RWPE2 (cell line): ENCODE measurements around the gene IRS2.
"Not testable (repeated sequence)": the region's sequence is repeated elsewhere in the genome, so short reads cannot be mapped to it uniquely, and the experiment has no call there.

Experiments
- ATAC-seq: fragments of 200-7000 bp; cut with Tn5 transposase; 3 replicates; pipeline ENCODE4 v1.9.1; 2021; ENCODE audit warnings: low read depth
- DNase-seq: peaks from one replicate; pipeline ENCODE4 v3.0.0-alpha.2; 2020; ENCODE audit warnings: low spot score
- H3K27ac ChIP-seq: fragments of 450-650 bp; 2 replicates; pipeline ENCODE4 v1.5.1; 2017; ENCODE audit warnings: mild to moderate bottlenecking; ENCODE audit not compliant: poor library complexity, severe bottlenecking
- H3K27me3 ChIP-seq: fragments of 250-450 bp; sonication (Bioruptor Pico); 2 replicates; pipeline ENCODE4 v1.5.1; 2021; ENCODE audit warnings: mild to moderate bottlenecking, moderate library complexity; ENCODE audit not compliant: insufficient read depth, poor library complexity, severe bottlenecking
- H3K36me3 ChIP-seq: fragments of 250-450 bp; sonication (Bioruptor Pico); 2 replicates; pipeline ENCODE4 v1.5.1; 2020; ENCODE audit warnings: low read depth, mild to moderate bottlenecking, moderate library complexity
- H3K4me1 ChIP-seq: fragments of 250-450 bp; sonication (Bioruptor Pico); 2 replicates; pipeline ENCODE4 v1.5.1; 2021; ENCODE audit warnings: mild to moderate bottlenecking, moderate library complexity; ENCODE audit not compliant: insufficient read depth, poor library complexity, severe bottlenecking
- H3K4me3 ChIP-seq: fragments of 250-450 bp; sonication (Bioruptor Pico); 2 replicates; pipeline ENCODE4 v1.5.1; 2021; ENCODE audit warnings: mild to moderate bottlenecking, moderate library complexity; ENCODE audit not compliant: severe bottlenecking
- H3K9me3 ChIP-seq: fragments of 250-450 bp; sonication (Bioruptor Pico); 2 replicates; pipeline ENCODE4 v1.5.1; 2021; ENCODE audit warnings: mild to moderate bottlenecking, moderate library complexity; ENCODE audit not compliant: severe bottlenecking
- TF ChIP-seq, protein P1 (sequence below): fragments of 450-650 bp; IDR thresholded peaks from one replicate; pipeline ENCODE4 v1.5.1; 2017; ENCODE audit warnings: mild to moderate bottlenecking, moderate library complexity; ENCODE audit not compliant: poor library complexity, severe bottlenecking

IRS2 gene, protein sequence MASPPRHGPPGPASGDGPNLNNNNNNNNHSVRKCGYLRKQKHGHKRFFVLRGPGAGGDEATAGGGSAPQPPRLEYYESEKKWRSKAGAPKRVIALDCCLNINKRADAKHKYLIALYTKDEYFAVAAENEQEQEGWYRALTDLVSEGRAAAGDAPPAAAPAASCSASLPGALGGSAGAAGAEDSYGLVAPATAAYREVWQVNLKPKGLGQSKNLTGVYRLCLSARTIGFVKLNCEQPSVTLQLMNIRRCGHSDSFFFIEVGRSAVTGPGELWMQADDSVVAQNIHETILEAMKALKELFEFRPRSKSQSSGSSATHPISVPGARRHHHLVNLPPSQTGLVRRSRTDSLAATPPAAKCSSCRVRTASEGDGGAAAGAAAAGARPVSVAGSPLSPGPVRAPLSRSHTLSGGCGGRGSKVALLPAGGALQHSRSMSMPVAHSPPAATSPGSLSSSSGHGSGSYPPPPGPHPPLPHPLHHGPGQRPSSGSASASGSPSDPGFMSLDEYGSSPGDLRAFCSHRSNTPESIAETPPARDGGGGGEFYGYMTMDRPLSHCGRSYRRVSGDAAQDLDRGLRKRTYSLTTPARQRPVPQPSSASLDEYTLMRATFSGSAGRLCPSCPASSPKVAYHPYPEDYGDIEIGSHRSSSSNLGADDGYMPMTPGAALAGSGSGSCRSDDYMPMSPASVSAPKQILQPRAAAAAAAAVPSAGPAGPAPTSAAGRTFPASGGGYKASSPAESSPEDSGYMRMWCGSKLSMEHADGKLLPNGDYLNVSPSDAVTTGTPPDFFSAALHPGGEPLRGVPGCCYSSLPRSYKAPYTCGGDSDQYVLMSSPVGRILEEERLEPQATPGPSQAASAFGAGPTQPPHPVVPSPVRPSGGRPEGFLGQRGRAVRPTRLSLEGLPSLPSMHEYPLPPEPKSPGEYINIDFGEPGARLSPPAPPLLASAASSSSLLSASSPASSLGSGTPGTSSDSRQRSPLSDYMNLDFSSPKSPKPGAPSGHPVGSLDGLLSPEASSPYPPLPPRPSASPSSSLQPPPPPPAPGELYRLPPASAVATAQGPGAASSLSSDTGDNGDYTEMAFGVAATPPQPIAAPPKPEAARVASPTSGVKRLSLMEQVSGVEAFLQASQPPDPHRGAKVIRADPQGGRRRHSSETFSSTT (N-terminal part only)

DNA sequence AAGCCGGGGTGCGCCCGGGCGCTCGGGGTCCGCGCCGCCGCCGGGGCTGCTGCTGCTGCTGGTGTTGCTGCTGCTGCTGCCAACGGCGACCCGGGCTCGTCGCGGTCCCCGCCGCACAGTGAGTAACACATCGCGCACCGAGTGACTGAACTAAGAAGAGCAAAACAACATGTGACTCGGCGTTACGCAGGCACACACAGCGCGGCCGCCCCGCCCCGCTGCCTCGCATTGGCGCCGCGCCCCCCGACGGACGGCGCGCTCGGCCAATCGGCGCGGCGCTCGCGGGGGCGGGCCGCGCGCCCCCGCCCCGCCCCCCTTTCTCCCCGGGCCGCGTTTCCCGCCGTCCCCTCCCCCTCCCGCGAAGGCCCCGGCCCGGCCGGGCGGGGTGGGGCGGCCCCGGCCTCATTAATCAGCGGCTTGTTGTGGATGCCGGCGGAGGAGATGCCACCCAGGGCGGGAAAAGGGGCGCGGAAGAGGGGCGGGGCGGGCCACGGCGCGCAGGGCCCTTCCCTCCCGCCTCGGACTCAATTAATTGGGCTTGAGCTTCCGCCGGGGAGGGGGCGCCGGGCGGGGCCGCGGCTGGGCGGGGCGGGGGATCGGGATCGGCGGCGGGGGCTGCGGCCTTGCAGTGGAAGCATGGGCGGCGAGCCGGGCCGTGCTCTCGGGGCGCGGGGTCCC lies at the start of gene IRS2:
Gene IRS2 (minus strand): TSS at position 127 of the 678 bp plus-strand sequence. CDS start 530 bp downstream, outside the sequence.
- no peaks in the 10 kb centered on the region for H3K9me3 ChIP-seq
- H3K36me3 ChIP-seq, result peaks cover 21% of the 10 kb centered on the region
- no peaks in the 10 kb centered on the region for H3K27me3 ChIP-seq
- peaks cover 34% of the 10 kb centered on the region for H3K4me1 ChIP-seq
- TF ChIP-seq, protein P1, sequence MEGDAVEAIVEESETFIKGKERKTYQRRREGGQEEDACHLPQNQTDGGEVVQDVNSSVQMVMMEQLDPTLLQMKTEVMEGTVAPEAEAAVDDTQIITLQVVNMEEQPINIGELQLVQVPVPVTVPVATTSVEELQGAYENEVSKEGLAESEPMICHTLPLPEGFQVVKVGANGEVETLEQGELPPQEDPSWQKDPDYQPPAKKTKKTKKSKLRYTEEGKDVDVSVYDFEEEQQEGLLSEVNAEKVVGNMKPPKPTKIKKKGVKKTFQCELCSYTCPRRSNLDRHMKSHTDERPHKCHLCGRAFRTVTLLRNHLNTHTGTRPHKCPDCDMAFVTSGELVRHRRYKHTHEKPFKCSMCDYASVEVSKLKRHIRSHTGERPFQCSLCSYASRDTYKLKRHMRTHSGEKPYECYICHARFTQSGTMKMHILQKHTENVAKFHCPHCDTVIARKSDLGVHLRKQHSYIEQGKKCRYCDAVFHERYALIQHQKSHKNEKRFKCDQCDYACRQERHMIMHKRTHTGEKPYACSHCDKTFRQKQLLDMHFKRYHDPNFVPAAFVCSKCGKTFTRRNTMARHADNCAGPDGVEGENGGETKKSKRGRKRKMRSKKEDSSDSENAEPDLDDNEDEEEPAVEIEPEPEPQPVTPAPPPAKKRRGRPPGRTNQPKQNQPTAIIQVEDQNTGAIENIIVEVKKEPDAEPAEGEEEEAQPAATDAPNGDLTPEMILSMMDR, result no peak
- DNase-seq (peak; percentile 90), ATAC-seq (peak; percentile 57)
- H3K4me3 ChIP-seq, result peak within 1 kb of the TSS; percentile 90
- H3K27ac ChIP-seq, result peak within 1 kb of the TSS; percentile 87

DNA sequence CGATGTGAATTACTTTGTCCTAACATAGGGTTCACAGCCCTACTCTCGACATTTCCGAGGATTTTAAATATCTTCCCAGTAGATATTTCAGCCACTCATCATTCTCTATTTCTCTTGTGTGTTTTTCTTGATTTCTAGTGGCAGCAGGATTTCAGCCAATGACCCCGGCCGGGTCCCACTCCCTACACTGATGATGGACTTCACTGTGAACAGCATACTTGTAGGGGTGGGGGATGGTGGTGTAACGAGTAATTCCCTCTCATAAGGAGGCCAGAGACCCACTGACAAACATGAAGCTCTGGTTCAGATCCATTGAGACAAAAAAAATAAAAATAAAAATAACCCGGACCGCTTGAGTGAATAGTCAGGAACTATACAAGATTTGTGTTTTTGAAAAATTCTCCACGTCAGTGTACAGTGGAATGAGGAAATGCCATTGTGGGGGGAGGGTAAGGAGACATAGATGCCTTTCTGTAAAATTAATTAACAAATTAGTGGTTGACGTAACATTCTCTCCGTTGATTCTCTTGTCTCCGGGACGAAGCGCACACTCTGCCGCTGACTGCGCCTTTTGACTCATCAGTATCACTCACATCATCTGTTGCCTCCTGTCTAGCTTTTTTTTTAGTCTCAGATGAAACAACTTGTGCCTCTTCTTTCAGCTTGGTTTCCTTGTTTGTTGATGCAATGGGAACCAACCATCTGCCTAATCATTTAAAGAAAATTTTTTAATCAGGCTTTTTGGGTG lies 48.8 kb upstream of the IRS2 start:
- peaks cover 4% of the 10 kb centered on the region for H3K4me1 ChIP-seq
- ATAC-seq, result no peak

DNA sequence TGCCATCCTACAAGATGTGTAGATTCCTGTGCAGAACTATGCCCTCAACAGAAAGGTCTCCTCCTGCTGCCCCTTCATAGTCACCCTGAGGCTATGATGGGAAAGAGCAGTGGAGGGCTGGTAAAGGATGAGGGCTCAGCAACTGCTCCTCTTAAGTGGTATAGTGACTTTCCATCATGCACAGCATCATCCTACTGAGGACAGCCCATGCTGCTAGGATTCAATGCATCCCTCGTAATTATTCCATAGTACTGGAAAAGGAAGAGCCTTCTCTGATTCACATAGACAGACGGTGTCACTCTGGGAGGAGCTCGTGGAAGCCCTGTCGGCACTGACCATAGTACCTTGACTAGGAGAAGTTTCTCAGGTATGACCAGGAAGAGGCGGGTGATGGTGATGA lies 47.6 kb upstream of the IRS2 start:
- ATAC-seq (no peak), DNase-seq (no peak)
- H3K9me3 ChIP-seq, result no peaks in the 10 kb centered on the region
- no peak overlapping the region for H3K4me3 ChIP-seq
- TF ChIP-seq, protein P1, result no peak
- H3K27ac ChIP-seq, result no peak overlapping the region
- H3K36me3 ChIP-seq, result no peaks in the 10 kb centered on the region
- no peaks in the 10 kb centered on the region for H3K27me3 ChIP-seq
- no peaks in the 10 kb centered on the region for H3K4me1 ChIP-seq

More for the DNA sequence above, 48.8 kb upstream of the IRS2 start:
- H3K9me3 ChIP-seq, result no peaks in the 10 kb centered on the region
- TF ChIP-seq, protein P1, result no peak
- no peaks in the 10 kb centered on the region for H3K36me3 ChIP-seq
- no peak overlapping the region for H3K4me3 ChIP-seq
- DNase-seq, result no peak
- no peaks in the 10 kb centered on the region for H3K27me3 ChIP-seq
- no peak overlapping the region for H3K27ac ChIP-seq

DNA sequence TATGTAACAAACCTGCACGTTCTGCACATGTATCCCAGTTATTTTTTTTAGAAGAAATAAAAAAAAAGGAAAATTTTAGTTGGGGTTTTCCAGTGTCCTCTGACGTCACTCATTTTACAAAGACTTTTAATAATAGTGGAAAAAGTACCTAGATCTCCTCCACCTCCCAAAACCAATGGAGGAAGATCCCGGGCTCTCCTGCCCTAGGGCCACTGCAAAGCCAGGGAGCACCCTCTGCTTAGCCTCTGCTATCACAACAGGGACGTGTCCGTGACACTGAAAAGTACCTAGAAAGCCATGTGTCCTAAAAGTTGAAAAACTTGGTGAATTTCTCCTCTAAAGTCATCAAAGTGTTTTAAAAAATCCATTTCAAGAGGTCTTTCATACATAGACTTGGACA lies 46.7 kb upstream of the IRS2 start:
- Histone ChIP-seq H3K27me3 (no peaks in the 10 kb centered on the region), H3K36me3 (no peaks in the 10 kb centered on the region), H3K9me3 (no peaks in the 10 kb centered on the region), H3K4me1 (no peaks in the 10 kb centered on the region), H3K4me3 (no peak overlapping the region), H3K27ac (no peak overlapping the region)
- no peak for DNase-seq
- TF ChIP-seq, protein P1, result no peak
- no peak for ATAC-seq

DNA sequence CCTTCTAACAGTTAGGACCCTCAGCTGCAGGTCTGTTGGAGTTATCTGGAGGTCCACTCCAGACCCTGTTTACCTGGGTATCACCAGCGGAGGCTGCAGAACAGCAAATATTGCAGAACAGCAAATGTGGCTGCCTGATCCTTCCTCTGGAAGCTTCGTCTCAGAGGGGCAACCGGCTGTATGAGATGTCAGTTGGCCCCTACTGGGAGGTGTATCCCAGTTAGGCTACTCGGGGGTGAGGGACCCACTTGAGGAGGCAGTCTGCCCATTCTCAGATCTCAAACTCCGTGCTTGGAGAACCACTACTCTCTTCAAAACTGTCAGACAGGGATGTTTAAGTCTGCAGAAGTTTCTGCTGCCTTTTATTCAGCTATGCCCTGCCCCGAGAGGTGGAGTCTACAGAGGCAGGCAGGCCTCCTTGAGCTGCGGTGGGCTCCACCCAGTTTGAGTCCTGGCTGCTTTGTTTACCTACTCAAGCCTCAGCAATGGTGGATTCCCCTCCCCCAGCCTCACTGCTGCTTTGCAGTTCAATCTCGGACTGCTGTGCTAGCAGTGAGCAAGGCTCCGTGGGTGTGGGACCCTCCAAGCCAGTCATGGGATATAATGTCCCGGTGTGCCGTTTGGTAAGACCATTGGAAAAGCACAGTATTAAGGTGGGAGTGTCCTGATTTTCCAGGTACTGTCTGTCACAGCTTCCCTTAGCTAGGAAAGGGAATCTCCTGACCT lies 42.4 kb upstream of the IRS2 start:
- H3K27me3 ChIP-seq, ATAC-seq, H3K36me3 ChIP-seq, DNase-seq, H3K27ac ChIP-seq, H3K4me1 ChIP-seq, H3K4me3 ChIP-seq, H3K9me3 ChIP-seq: not testable (repeated sequence)

DNA sequence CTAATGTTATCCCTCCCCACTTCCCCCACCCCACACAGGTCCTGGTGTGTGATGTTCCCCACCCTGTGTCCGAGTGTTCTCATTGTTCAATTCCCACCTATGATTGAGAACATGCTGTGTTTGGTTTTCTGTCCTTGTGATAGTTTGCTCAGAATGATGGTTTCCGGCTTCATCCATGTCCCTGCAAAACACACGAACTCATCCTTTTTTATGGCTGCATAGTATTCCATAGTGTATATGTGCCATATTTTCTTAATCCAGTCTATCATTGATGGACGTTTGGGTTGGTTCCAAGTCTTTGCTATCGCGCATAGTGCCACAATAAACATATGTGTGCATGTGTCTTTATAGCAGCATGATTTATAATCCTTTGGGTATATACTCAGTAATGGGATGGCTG lies 36.8 kb upstream of the IRS2 start:
- not testable (repeated sequence) for DNase-seq, H3K27ac ChIP-seq, H3K9me3 ChIP-seq, H3K27me3 ChIP-seq, H3K4me3 ChIP-seq, H3K4me1 ChIP-seq, H3K36me3 ChIP-seq, ATAC-seq
